Activated naive CD8-positive, alpha-beta T cell treated with anti-CD3 and anti-CD28 coated beads for 36 hours (primary cell): ENCODE results near the gene TCF19. TPM values are rescaled to one million over a fixed set of nuclear protein-coding genes. Genes with fewer than 3 reads are reported as not detected.

Source experiments
- DNase-seq: peaks from one replicate; pipeline ENCODE4 v3.0.0; 2021
- H3K27ac Mint-ChIP-seq: one replicate; pipeline ENCODE4 v1.8.0; 2022; ENCODE audit warnings: mild to moderate bottlenecking, moderate library complexity, mixed read lengths
- H3K27me3 Mint-ChIP-seq: one replicate; pipeline ENCODE4 v1.8.0; 2022; ENCODE audit warnings: mild to moderate bottlenecking, mixed read lengths
- H3K36me3 Mint-ChIP-seq: one replicate; pipeline ENCODE4 v1.8.0; 2021; ENCODE audit warnings: mild to moderate bottlenecking, mixed read lengths
- H3K4me1 Mint-ChIP-seq: one replicate; pipeline ENCODE4 v1.8.0; 2021; ENCODE audit warnings: mixed read lengths
- H3K4me3 Mint-ChIP-seq: one replicate; pipeline ENCODE4 v1.8.0; 2022; ENCODE audit warnings: mild to moderate bottlenecking, moderate library complexity, mixed read lengths
- H3K9me3 Mint-ChIP-seq: one replicate; pipeline ENCODE4 v1.8.0; 2022; ENCODE audit warnings: mixed read lengths
- total RNA-seq, 2 experiments: library from RNA; stranded (reverse); gene quantifications; one replicate each; pipeline ENCODE4 v1.2.3, GENCODE V29; 2021

Gene TCF19
- total RNA-seq, 2 experiments from 2014 or later: 86.1 to 89.8 TPM

GRCh38 chr6:31143148-31143547, 15.2 kb upstream of the TCF19 start:
- Mint-ChIP-seq H3K4me1 (no peaks in the 10 kb centered on the region), H3K27me3 (no peaks in the 10 kb centered on the region), H3K9me3 (no peaks in the 10 kb centered on the region), H3K36me3 (peaks cover 4% of the 10 kb centered on the region), H3K27ac (no peak overlapping the region), H3K4me3 (no peak overlapping the region)
- no peak for DNase-seq

GRCh38 chr6:31144296-31144969, 14.0 kb upstream of the TCF19 start:
- Mint-ChIP-seq H3K36me3 (peaks cover 4% of the 10 kb centered on the region), H3K27me3 (no peaks in the 10 kb centered on the region), H3K9me3 (no peaks in the 10 kb centered on the region), H3K4me1 (no peaks in the 10 kb centered on the region), H3K27ac (no peak overlapping the region), H3K4me3 (no peak overlapping the region)
- DNase-seq: no peak

- no peaks in the 10 kb centered on the region for H3K27me3 Mint-ChIP-seq
- peaks cover 4% of the 10 kb centered on the region for H3K36me3 Mint-ChIP-seq
- H3K9me3 Mint-ChIP-seq: no peaks in the 10 kb centered on the region
- H3K4me1 Mint-ChIP-seq: no peaks in the 10 kb centered on the region
- DNase-seq: no peak
- H3K4me3 Mint-ChIP-seq: no peak overlapping the region
- H3K27ac Mint-ChIP-seq: no peak overlapping the region
Measured at GRCh38 chr6:31144970-31145340, 13.4 kb upstream of the TCF19 start.

GRCh38 chr6:31145386-31145785, 13.0 kb upstream of the TCF19 start:
- Mint-ChIP-seq H3K36me3 (peaks cover 6% of the 10 kb centered on the region), H3K27ac (no peak overlapping the region), H3K4me1 (no peaks in the 10 kb centered on the region), H3K27me3 (no peaks in the 10 kb centered on the region), H3K9me3 (no peaks in the 10 kb centered on the region), H3K4me3 (no peak overlapping the region)
- DNase-seq: no peak

- no peak overlapping the region for H3K27ac Mint-ChIP-seq
- no peaks in the 10 kb centered on the region for H3K9me3 Mint-ChIP-seq
- no peak overlapping the region for H3K4me3 Mint-ChIP-seq
- DNase-seq: no peak
- peaks cover 13% of the 10 kb centered on the region for H3K36me3 Mint-ChIP-seq
- H3K27me3 Mint-ChIP-seq: no peaks in the 10 kb centered on the region
- no peaks in the 10 kb centered on the region for H3K4me1 Mint-ChIP-seq
Measured at GRCh38 chr6:31149827-31150447, 8.5 kb upstream of the TCF19 start.

- peaks cover 5% of the 10 kb centered on the region for H3K4me1 Mint-ChIP-seq
- no peak overlapping the region for H3K27ac Mint-ChIP-seq
- DNase-seq: no peak
- no peaks in the 10 kb centered on the region for H3K9me3 Mint-ChIP-seq
- H3K36me3 Mint-ChIP-seq: peaks cover 17% of the 10 kb centered on the region
- H3K27me3 Mint-ChIP-seq: no peaks in the 10 kb centered on the region
- no peak overlapping the region for H3K4me3 Mint-ChIP-seq
Measured at GRCh38 chr6:31152781-31153180, 5.6 kb upstream of the TCF19 start.

GRCh38 chr6:31154436-31154835, 4.0 kb upstream of the TCF19 start:
- no peaks in the 10 kb centered on the region for H3K27me3 Mint-ChIP-seq
- H3K9me3 Mint-ChIP-seq: no peaks in the 10 kb centered on the region
- no peak overlapping the region for H3K4me3 Mint-ChIP-seq
- peaks cover 8% of the 10 kb centered on the region for H3K4me1 Mint-ChIP-seq
- peaks cover 28% of the 10 kb centered on the region for H3K36me3 Mint-ChIP-seq
- no peak for DNase-seq
- H3K27ac Mint-ChIP-seq: no peak overlapping the region

GRCh38 chr6:31156641-31157040, 1.7 kb upstream of the TCF19 start:
- H3K27me3 Mint-ChIP-seq: no peaks in the 10 kb centered on the region
- no peaks in the 10 kb centered on the region for H3K9me3 Mint-ChIP-seq
- no peak for DNase-seq
- peak overlapping the region; percentile 98 for H3K4me3 Mint-ChIP-seq
- no peak overlapping the region for H3K27ac Mint-ChIP-seq
- H3K4me1 Mint-ChIP-seq: peaks cover 18% of the 10 kb centered on the region
- H3K36me3 Mint-ChIP-seq: peaks cover 37% of the 10 kb centered on the region

- H3K4me1 Mint-ChIP-seq: peaks cover 22% of the 10 kb centered on the region
- no peaks in the 10 kb centered on the region for H3K9me3 Mint-ChIP-seq
- no peak for DNase-seq
- H3K36me3 Mint-ChIP-seq: peaks cover 42% of the 10 kb centered on the region
- peak within 1 kb of the TSS; percentile 98 for H3K4me3 Mint-ChIP-seq
- peak within 1 kb of the TSS; percentile 91 for H3K27ac Mint-ChIP-seq
- H3K27me3 Mint-ChIP-seq: no peaks in the 10 kb centered on the region
Measured at GRCh38 chr6:31157513-31158139, 763 bp upstream of the TCF19 start, which contains the start of gene CCHCR1. Gene CCHCR1 (minus strand): TSS chr6:31157802. CDS start chr6:31157600, 202 bp downstream.

GRCh38 chr6:31158863-31159855, 770 bp downstream of the TCF19 start:
- peak; percentile 55 for DNase-seq
- Mint-ChIP-seq H3K36me3 (peaks cover 49% of the 10 kb centered on the region), H3K9me3 (no peaks in the 10 kb centered on the region), H3K27ac (peak overlapping the region; percentile 91), H3K4me1 (peaks cover 33% of the 10 kb centered on the region), H3K4me3 (peak overlapping the region; percentile 98), H3K27me3 (no peaks in the 10 kb centered on the region)

- no peaks in the 10 kb centered on the region for H3K27me3 Mint-ChIP-seq
- peaks cover 43% of the 10 kb centered on the region for H3K36me3 Mint-ChIP-seq
- H3K4me1 Mint-ChIP-seq: peaks cover 39% of the 10 kb centered on the region
- H3K4me3 Mint-ChIP-seq: no peak overlapping the region
- DNase-seq: no peak
- no peak overlapping the region for H3K27ac Mint-ChIP-seq
- H3K9me3 Mint-ChIP-seq: no peaks in the 10 kb centered on the region
Measured at GRCh38 chr6:31161216-31162126, 3.1 kb downstream of the TCF19 start.

- Mint-ChIP-seq H3K27ac (no peak overlapping the region), H3K4me3 (no peak overlapping the region), H3K4me1 (peaks cover 35% of the 10 kb centered on the region), H3K36me3 (peaks cover 43% of the 10 kb centered on the region), H3K9me3 (no peaks in the 10 kb centered on the region), H3K27me3 (no peaks in the 10 kb centered on the region)
- no peak for DNase-seq
Measured at GRCh38 chr6:31162463-31163165, 4.2 kb downstream of the TCF19 start.

- Mint-ChIP-seq H3K4me1 (peaks cover 33% of the 10 kb centered on the region), H3K4me3 (no peak overlapping the region), H3K27me3 (no peaks in the 10 kb centered on the region), H3K27ac (no peak overlapping the region), H3K36me3 (peaks cover 36% of the 10 kb centered on the region), H3K9me3 (no peaks in the 10 kb centered on the region)
- no peak for DNase-seq
Measured at GRCh38 chr6:31163922-31164321, 5.5 kb downstream of the TCF19 start.
